Activated CD8-positive, alpha-beta memory T cell treated with anti-CD3 and anti-CD28 coated beads, Interleukin-2, amount 50 U/mL, for 48 hours (primary cell): ENCODE measurements around the gene COBL.

ENCODE experiments used
- DNase-seq: peaks from one replicate; pipeline ENCODE4 v3.0.0-alpha.2; 2020

COBL gene

GRCh38 chr7:51249187-51249945 lies 67.2 kb downstream of the COBL start:
- no peak for DNase-seq

- DNase-seq, result no peak
These were observed 70.1 kb downstream of the COBL start for GRCh38 chr7:51246258-51247245.

GRCh38 chr7:51244885-51245284 lies 71.7 kb downstream of the COBL start:
- DNase-seq, result no peak

- peak; percentile 2 for DNase-seq
These were observed 72.6 kb downstream of the COBL start for GRCh38 chr7:51244053-51244452.

- peak; percentile 26 for DNase-seq
These were observed 73.0 kb downstream of the COBL start for GRCh38 chr7:51243631-51244030.

GRCh38 chr7:51242881-51243518 lies 73.6 kb downstream of the COBL start:
- peak; percentile 43 for DNase-seq

- no peak for DNase-seq
These were observed 74.5 kb downstream of the COBL start for GRCh38 chr7:51242007-51242691.

- DNase-seq, result no peak
These were observed 75.7 kb downstream of the COBL start for GRCh38 chr7:51240868-51241267.

- no peak for DNase-seq
These were observed 76.9 kb downstream of the COBL start for GRCh38 chr7:51239691-51240090.

GRCh38 chr7:51238981-51239495 lies 77.6 kb downstream of the COBL start:
- no peak for DNase-seq

GRCh38 chr7:51237446-51238133 lies 79.0 kb downstream of the COBL start:
- no peak for DNase-seq

GRCh38 chr7:51236470-51237132 lies 80.0 kb downstream of the COBL start:
- peak; percentile 3 for DNase-seq

- no peak for DNase-seq
These were observed 80.9 kb downstream of the COBL start for GRCh38 chr7:51235593-51236313.

GRCh38 chr7:51234609-51235308 lies 81.8 kb downstream of the COBL start:
- no peak for DNase-seq

GRCh38 chr7:51234139-51234538 lies 82.5 kb downstream of the COBL start:
- no peak for DNase-seq

- no peak for DNase-seq
These were observed 83.2 kb downstream of the COBL start for GRCh38 chr7:51233374-51233773.

- DNase-seq, result no peak
These were observed 85.9 kb downstream of the COBL start for GRCh38 chr7:51230723-51231122.

GRCh38 chr7:51230324-51230625 lies 86.3 kb downstream of the COBL start:
- no peak for DNase-seq

GRCh38 chr7:51229620-51230323 lies 86.8 kb downstream of the COBL start:
- no peak for DNase-seq
